PFSK-1 (cell line): ENCODE measurements around the gene PCDH19.

Experiments
- SIN3A ChIP-seq: IDR thresholded peaks from 2 replicates; pipeline ENCODE4 v1.6.1; 2012; ENCODE audit warnings: mild to moderate bottlenecking, low read length, moderate library complexity, borderline replicate concordance; ENCODE audit not compliant: insufficient read depth
- TAF1 ChIP-seq: IDR thresholded peaks from 2 replicates; pipeline ENCODE4 v1.6.1; 2012; ENCODE audit warnings: low read length, control low read depth, borderline replicate concordance; ENCODE audit not compliant: insufficient read depth

- TF ChIP-seq SIN3A, result no peak
- peak; percentile 89; the same call in 1 of the 2 replicates for TF ChIP-seq TAF1
These were observed at the start of gene PCDH19 for GRCh38 chrX:100409610-100410590.
